NCI-H2196 treated with DMSO at 0.1 percent for 48 hours (cell line): ENCODE results near the gene NR2C2AP.

Source experiments
- DNase-seq: peaks from one replicate; lab custom pipeline; 2025; ENCODE audit not compliant: unreplicated experiment; lab: John Stamatoyannopoulos, UW

Gene NR2C2AP

GRCh38 chr19:19152668-19153384, 50.4 kb downstream of the NR2C2AP start:
- DNase-seq: no peak

- no peak for DNase-seq
Observed at GRCh38 chr19:19151418-19151817, 51.8 kb downstream of the NR2C2AP start.
